GM12878 (cell line): ENCODE results near the gene COL17A1. TPM values are rescaled to one million over a fixed set of nuclear protein-coding genes. Genes with fewer than 3 reads are reported as not detected.

Source experiments
- ATAC-seq: fragments of 200-7000 bp; cut with Tn5 transposase; 3 replicates; pipeline ENCODE4 v1.9.1; 2020; ENCODE audit warnings: mild to moderate bottlenecking, moderate library complexity
- BruUV-seq: library from RNA; stranded (reverse); fragments of 400-500 nt; replicated peaks from 2 replicates; lab custom pipeline; 2021; lab: Mats Ljungman, UMichigan
- CTCF ChIA-PET: fragments of 300-600 bp; sonication (Branson Sonifier 250); formaldehyde crosslinking; extraction: SDS; loops from one replicate; lab custom pipeline; 2021; ENCODE audit warnings: inconsistent platforms; lab: Yijun Ruan, JAX
- POLR2A ChIA-PET: fragments of 350-600 bp; formaldehyde crosslinking; extraction: SDS; loops from one replicate; lab custom pipeline; 2021; ENCODE audit warnings: inconsistent platforms; lab: Charles Lee
- RAD21 ChIA-PET: fragments of 300-600 bp; sonication (Branson Sonifier 250); formaldehyde crosslinking; loops from one replicate; lab custom pipeline; 2023; ENCODE audit warnings: antibody characterized with exemption; ENCODE audit not compliant: unreplicated experiment; lab: Charles Lee
- SMC1A ChIA-PET: fragments of 300-600 bp; sonication (Branson Sonifier 250); formaldehyde crosslinking; loops from one replicate; lab custom pipeline; 2023; ENCODE audit not compliant: unreplicated experiment, uncharacterized antibody; lab: Charles Lee
- DNase-seq: peaks from one replicate; pipeline ENCODE4 v3.0.0-alpha.2; 2011; ENCODE audit warnings: low read depth, low spot score
- FAIRE-seq: peaks from 3 replicates; lab custom pipeline; 2011; peaks lifted over from hg19 to GRCh38; lab: Jason Lieb, UNC
- H2AFZ ChIP-seq: 2 replicates; pipeline ENCODE4 v1.6.0; 2011; ENCODE audit warnings: low read depth, low read length, control low read depth; ENCODE audit not compliant: control insufficient read depth
- H3K27ac ChIP-seq: 2 replicates; pipeline ENCODE4 v1.5.1; 2011; ENCODE audit warnings: control low read depth; ENCODE audit not compliant: control insufficient read depth, insufficient read depth
- H3K27me3 ChIP-seq, 2 experiments: replicated peaks in 1 of 2; 2 replicates each; pipeline versions ENCODE4 v1.6.0 to v1.6.1; 2011; ENCODE audit warnings: low read length in 1 of 2; ENCODE audit not compliant: control insufficient read depth in 2 of 2, insufficient read depth in 2 of 2
- H3K36me3 ChIP-seq, 2 experiments: 2 replicates each; pipeline ENCODE4 v1.5.1; 2011; ENCODE audit warnings: low read length in 1 of 2; ENCODE audit not compliant: control insufficient read depth in 2 of 2, insufficient read depth in 2 of 2
- H3K4me1 ChIP-seq: 2 replicates; pipeline ENCODE4 v1.6.1; 2011; ENCODE audit warnings: mild to moderate bottlenecking, low read length, moderate library complexity, mixed read lengths; ENCODE audit not compliant: control insufficient read depth, insufficient read depth
- H3K4me2 ChIP-seq: 2 replicates; pipeline ENCODE4 v1.6.0; 2011; ENCODE audit warnings: control low read depth; ENCODE audit not compliant: control insufficient read depth, insufficient read depth
- H3K4me3 ChIP-seq: fragments of 200-600 bp; sonication (generic); 2 replicates; pipeline ENCODE4 v1.5.1; 2016
- H3K79me2 ChIP-seq: 2 replicates; pipeline ENCODE4 v1.6.0; 2011; ENCODE audit warnings: low read length; ENCODE audit not compliant: control insufficient read depth, insufficient read depth
- H3K9ac ChIP-seq: 2 replicates; pipeline ENCODE4 v1.8.0; 2011; ENCODE audit warnings: low read length, control low read depth, mixed read lengths; ENCODE audit not compliant: control insufficient read depth, insufficient read depth
- H3K9me3 ChIP-seq: replicated peaks from 3 replicates; pipeline ENCODE4 v1.5.1; 2011; ENCODE audit warnings: mild to moderate bottlenecking, low read length; ENCODE audit not compliant: control insufficient read depth, insufficient read depth
- H4K20me1 ChIP-seq: 2 replicates; pipeline ENCODE4 v1.6.0; 2011; ENCODE audit not compliant: control insufficient read depth, insufficient read depth
- CHD4 ChIP-seq: fragments of 200-600 bp; sonication (generic); IDR thresholded peaks from 2 replicates; pipeline ENCODE4 v1.6.1; 2016; ENCODE audit warnings: mild to moderate bottlenecking
- IKZF2 ChIP-seq, 2 experiments: fragments of 450-650 bp; IDR thresholded peaks; 2 replicates each; pipeline ENCODE4 v1.6.1; 2017; ENCODE audit warnings: mild to moderate bottlenecking in 2 of 2, moderate library complexity in 2 of 2
- in situ Hi-C: fragments of 300-500 bp; cut with MboI; formaldehyde crosslinking; loops from 9 replicates; pipeline ENCODE4 v1.14.3; 2018; ENCODE audit warnings: mixed read lengths
- intact Hi-C: fragments of 100-400 bp; cut with micrococcal nuclease; formaldehyde crosslinking; loops from one replicate; pipeline ENCODE4 v1.14.2; 2022; ENCODE audit not compliant: unreplicated experiment
- polyA plus RNA-seq, 11 experiments: library from polyadenylated mRNA; depleted of rRNA in 4 of 11; unstranded in 6 of 11; stranded (reverse) in 5 of 11; fragments of >200 nt; fragmentation: Nextera tagmentation in 4 of 11; fragmentation: Illumina TruSeq in 1 of 11; extraction: Ambion mirVana in 4 of 11; extraction: Trizol in 1 of 11; gene quantifications; 1 replicate in 1 of 11; 2 replicates in 10 of 11; pipeline versions ENCODE4 v1.2.1 to v1.2.3, GENCODE V29; 2011 to 2016; ENCODE audit warnings: inconsistent platforms in 2 of 11, missing spikeins in 2 of 11, low read depth in 1 of 11
- total RNA-seq, 4 experiments: library from RNA; depleted of rRNA in 3 of 4; stranded (reverse); fragments of >200 nt in 3 of 4; fragmentation: Illumina TruSeq in 1 of 4; extraction: Trizol in 1 of 4; gene quantifications; 2 replicates each; pipeline versions ENCODE4 v1.2.1 to v1.2.3, GENCODE V29; 2013 to 2021
- TF ChIP-seq, protein P1 (sequence below): fragments of 450-650 bp; IDR thresholded peaks from 2 replicates; pipeline ENCODE4 v1.6.1; 2016; ENCODE audit warnings: mild to moderate bottlenecking
- TF ChIP-seq, protein P2 (sequence below): fragments of 450-650 bp; IDR thresholded peaks from 2 replicates; pipeline ENCODE4 v1.6.1; 2016; ENCODE audit warnings: mild to moderate bottlenecking, moderate library complexity, borderline replicate concordance

COL17A1 gene
- total and polyA plus RNA-seq, 10 of the 15 experiments (the other 5 are each of a cell fraction or from before 2014, with no cell fraction given), result 0.08 to 0.22 TPM; not detected in 8

DNA sequence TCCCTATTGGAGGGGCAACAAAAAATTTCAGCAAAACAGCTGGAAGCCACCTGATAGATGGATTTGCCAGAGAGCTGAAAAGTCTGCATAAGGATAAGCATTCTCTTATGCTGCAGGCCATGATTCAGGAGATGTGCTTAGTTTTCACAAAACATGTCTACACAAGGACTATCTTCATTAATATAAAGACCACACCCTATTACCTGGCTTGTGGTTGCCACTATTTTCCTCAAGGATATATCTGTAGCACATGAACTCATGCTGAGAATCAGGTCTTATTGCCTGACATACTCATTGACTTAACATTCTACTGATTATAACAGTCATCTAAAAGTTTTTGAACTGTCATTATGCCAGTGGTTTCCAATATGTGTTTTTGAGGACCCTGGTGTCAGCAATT lies 7.1 kb upstream of the COL17A1 start:
- no TSS peak for BruUV-seq

More for the DNA sequence above, 7.1 kb upstream of the COL17A1 start:
- no peak for DNase-seq
- ChIA-PET CTCF (no interaction called here), RAD21 (no interaction called here)
- no peaks in the 10 kb centered on the region; the same call in 1 of the 3 replicates for H3K9me3 ChIP-seq
- ATAC-seq, result no peak
- TF ChIP-seq, protein P1, sequence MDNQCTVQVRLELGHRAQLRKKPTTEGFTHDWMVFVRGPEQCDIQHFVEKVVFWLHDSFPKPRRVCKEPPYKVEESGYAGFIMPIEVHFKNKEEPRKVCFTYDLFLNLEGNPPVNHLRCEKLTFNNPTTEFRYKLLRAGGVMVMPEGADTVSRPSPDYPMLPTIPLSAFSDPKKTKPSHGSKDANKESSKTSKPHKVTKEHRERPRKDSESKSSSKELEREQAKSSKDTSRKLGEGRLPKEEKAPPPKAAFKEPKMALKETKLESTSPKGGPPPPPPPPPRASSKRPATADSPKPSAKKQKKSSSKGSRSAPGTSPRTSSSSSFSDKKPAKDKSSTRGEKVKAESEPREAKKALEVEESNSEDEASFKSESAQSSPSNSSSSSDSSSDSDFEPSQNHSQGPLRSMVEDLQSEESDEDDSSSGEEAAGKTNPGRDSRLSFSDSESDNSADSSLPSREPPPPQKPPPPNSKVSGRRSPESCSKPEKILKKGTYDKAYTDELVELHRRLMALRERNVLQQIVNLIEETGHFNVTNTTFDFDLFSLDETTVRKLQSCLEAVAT, result no peak
- TF ChIP-seq, protein P2, sequence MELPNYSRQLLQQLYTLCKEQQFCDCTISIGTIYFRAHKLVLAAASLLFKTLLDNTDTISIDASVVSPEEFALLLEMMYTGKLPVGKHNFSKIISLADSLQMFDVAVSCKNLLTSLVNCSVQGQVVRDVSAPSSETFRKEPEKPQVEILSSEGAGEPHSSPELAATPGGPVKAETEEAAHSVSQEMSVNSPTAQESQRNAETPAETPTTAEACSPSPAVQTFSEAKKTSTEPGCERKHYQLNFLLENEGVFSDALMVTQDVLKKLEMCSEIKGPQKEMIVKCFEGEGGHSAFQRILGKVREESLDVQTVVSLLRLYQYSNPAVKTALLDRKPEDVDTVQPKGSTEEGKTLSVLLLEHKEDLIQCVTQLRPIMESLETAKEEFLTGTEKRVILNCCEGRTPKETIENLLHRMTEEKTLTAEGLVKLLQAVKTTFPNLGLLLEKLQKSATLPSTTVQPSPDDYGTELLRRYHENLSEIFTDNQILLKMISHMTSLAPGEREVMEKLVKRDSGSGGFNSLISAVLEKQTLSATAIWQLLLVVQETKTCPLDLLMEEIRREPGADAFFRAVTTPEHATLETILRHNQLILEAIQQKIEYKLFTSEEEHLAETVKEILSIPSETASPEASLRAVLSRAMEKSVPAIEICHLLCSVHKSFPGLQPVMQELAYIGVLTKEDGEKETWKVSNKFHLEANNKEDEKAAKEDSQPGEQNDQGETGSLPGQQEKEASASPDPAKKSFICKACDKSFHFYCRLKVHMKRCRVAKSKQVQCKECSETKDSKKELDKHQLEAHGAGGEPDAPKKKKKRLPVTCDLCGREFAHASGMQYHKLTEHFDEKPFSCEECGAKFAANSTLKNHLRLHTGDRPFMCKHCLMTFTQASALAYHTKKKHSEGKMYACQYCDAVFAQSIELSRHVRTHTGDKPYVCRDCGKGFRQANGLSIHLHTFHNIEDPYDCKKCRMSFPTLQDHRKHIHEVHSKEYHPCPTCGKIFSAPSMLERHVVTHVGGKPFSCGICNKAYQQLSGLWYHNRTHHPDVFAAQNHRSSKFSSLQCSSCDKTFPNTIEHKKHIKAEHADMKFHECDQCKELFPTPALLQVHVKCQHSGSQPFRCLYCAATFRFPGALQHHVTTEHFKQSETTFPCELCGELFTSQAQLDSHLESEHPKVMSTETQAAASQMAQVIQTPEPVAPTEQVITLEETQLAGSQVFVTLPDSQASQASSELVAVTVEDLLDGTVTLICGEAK, result no peak
- TF ChIP-seq CHD4 (no peak), IKZF2 (IDR thresholded peaks at IDR 0.05) (no peak)
- TF ChIP-seq, all 136 proteins: peak for 0
- SMC1A ChIA-PET, result interaction anchor here (0.6 to 2.0 kb wide), 2 partner anchors 11 to 29 kb away, joined by 3 to 4 read pairs; partner anchors contain the start of gene SFR1
- H3K27ac ChIP-seq, result no peak overlapping the region
- in situ Hi-C loops (no loop called here), intact Hi-C loops (no loop called here)
- no peaks in the 10 kb centered on the region for H4K20me1 ChIP-seq
- no peak overlapping the region for H3K9ac ChIP-seq
- H3K4me1 ChIP-seq, result no peaks in the 10 kb centered on the region
- no peak overlapping the region for H3K4me3 ChIP-seq
- no peaks in the 10 kb centered on the region for H3K79me2 ChIP-seq
- no peaks in the 10 kb centered on the region for H3K36me3 ChIP-seq
- H3K4me2 ChIP-seq, result no peak overlapping the region
- H2AFZ ChIP-seq, result no peak overlapping the region
- no peak for FAIRE-seq
- H3K27me3 ChIP-seq, result no peaks in the 10 kb centered on the region
- POLR2A ChIA-PET, result no interaction called here
